Stimulated activated CD8-positive, alpha-beta memory T cell treated with anti-CD3 and anti-CD28 coated beads, Interleukin-12 subunit alpha, Interleukin-12 subunit beta, amount 100 ng/mL, for 24 hours (primary cell): ENCODE data around the gene FAM171A2.
"Not testable (repeated sequence)": the region's sequence is repeated elsewhere in the genome, so short reads cannot be mapped to it uniquely, and the experiment has no call there.

ENCODE experiments used
- DNase-seq: peaks from one replicate; pipeline ENCODE4 v3.0.0-alpha.2; 2020; ENCODE audit errors: extremely low read depth

Gene FAM171A2

GRCh38 chr17:44383861-44384260, 20.2 kb upstream of the FAM171A2 start:
- no peak for DNase-seq

GRCh38 chr17:44383363-44383762, 19.7 kb upstream of the FAM171A2 start:
- DNase-seq, result no peak

GRCh38 chr17:44382917-44383316, 19.3 kb upstream of the FAM171A2 start:
- DNase-seq, result no peak

- DNase-seq, result no peak
These were observed 18.2 kb upstream of the FAM171A2 start for GRCh38 chr17:44381810-44382305.

GRCh38 chr17:44380767-44381166, 17.1 kb upstream of the FAM171A2 start:
- no peak for DNase-seq

GRCh38 chr17:44379887-44380286, 16.2 kb upstream of the FAM171A2 start:
- DNase-seq, result no peak

- DNase-seq, result no peak
These were observed 14.6 kb upstream of the FAM171A2 start for GRCh38 chr17:44378171-44378705.

- no peak for DNase-seq
These were observed 13.1 kb upstream of the FAM171A2 start for GRCh38 chr17:44376779-44377178.

- no peak for DNase-seq
These were observed 12.5 kb upstream of the FAM171A2 start for GRCh38 chr17:44376124-44376523.

GRCh38 chr17:44375196-44376017, 11.8 kb upstream of the FAM171A2 start:
- DNase-seq, result no peak

- no peak for DNase-seq
These were observed 10.9 kb upstream of the FAM171A2 start for GRCh38 chr17:44374306-44375195.

GRCh38 chr17:44372036-44372435, 8.4 kb upstream of the FAM171A2 start:
- no peak for DNase-seq

- DNase-seq, result not testable (repeated sequence)
These were observed 5.9 kb upstream of the FAM171A2 start for GRCh38 chr17:44369414-44370023.

GRCh38 chr17:44368391-44369243, 5.0 kb upstream of the FAM171A2 start:
- DNase-seq, result not testable (repeated sequence)

GRCh38 chr17:44367231-44367979, 3.8 kb upstream of the FAM171A2 start:
- DNase-seq, result no peak

- DNase-seq, result not testable (repeated sequence)
These were observed 1.4 kb upstream of the FAM171A2 start for GRCh38 chr17:44365051-44365450.

GRCh38 chr17:44362949-44363612, 572 bp downstream of the FAM171A2 start:
- no peak for DNase-seq

GRCh38 chr17:44362459-44362948, 1.1 kb downstream of the FAM171A2 start:
- DNase-seq, result no peak
